Activated T-helper 9 cell treated with anti-CD3 and anti-CD28 coated beads, Interleukin-2, amount 50 U/mL, for 16 hours (primary cell): ENCODE data around the gene CCR7.

Experiments
- DNase-seq: peaks from one replicate; pipeline ENCODE4 v3.0.0-alpha.2; 2020; ENCODE audit warnings: low read depth

The CCR7 gene

GRCh38 chr17:40562838-40563219, 2.4 kb downstream of the CCR7 start:
- DNase-seq = no peak

GRCh38 chr17:40561871-40562611, 3.2 kb downstream of the CCR7 start:
- peak; percentile 52 for DNase-seq

GRCh38 chr17:40561294-40561870, 3.9 kb downstream of the CCR7 start:
- DNase-seq = no peak

GRCh38 chr17:40560592-40561293, 4.5 kb downstream of the CCR7 start:
- DNase-seq = peak; percentile 73

GRCh38 chr17:40559954-40560591, 5.2 kb downstream of the CCR7 start:
- peak; percentile 72 for DNase-seq

GRCh38 chr17:40559564-40559916, 5.7 kb downstream of the CCR7 start:
- DNase-seq = no peak

GRCh38 chr17:40558890-40559563, 6.2 kb downstream of the CCR7 start:
- DNase-seq = no peak

GRCh38 chr17:40558300-40558889, 6.9 kb downstream of the CCR7 start:
- DNase-seq = no peak

GRCh38 chr17:40557531-40558299, 7.6 kb downstream of the CCR7 start:
- DNase-seq = no peak

GRCh38 chr17:40556884-40557414, 8.3 kb downstream of the CCR7 start:
- DNase-seq = no peak

GRCh38 chr17:40556198-40556661, 9.0 kb downstream of the CCR7 start:
- no peak for DNase-seq

- no peak for DNase-seq
Observed at GRCh38 chr17:40555296-40556190, 9.7 kb downstream of the CCR7 start.

GRCh38 chr17:40554646-40555295, 10.5 kb downstream of the CCR7 start:
- DNase-seq = no peak

- no peak for DNase-seq
Observed at GRCh38 chr17:40553694-40554534, 11.4 kb downstream of the CCR7 start.

GRCh38 chr17:40552806-40553693, 12.2 kb downstream of the CCR7 start:
- no peak for DNase-seq

- DNase-seq = no peak
Observed at GRCh38 chr17:40551879-40552768, 13.1 kb downstream of the CCR7 start.
